ENCODE data around the gene FUNDC1.

Gene FUNDC1

GRCh38 chrX:44482575-44482974, 60.1 kb downstream of the FUNDC1 start:
- no CpG with 5 or more reads among the region's 1 CpG for WGBS, 2 experiments (ENCODE audit: insufficient coverage in 2 of 2)
- H3K36me3 ChIP-seq (ENCODE audit: control insufficient read depth, insufficient read depth, low read length) = no peaks in the 10 kb centered on the region

DNA sequence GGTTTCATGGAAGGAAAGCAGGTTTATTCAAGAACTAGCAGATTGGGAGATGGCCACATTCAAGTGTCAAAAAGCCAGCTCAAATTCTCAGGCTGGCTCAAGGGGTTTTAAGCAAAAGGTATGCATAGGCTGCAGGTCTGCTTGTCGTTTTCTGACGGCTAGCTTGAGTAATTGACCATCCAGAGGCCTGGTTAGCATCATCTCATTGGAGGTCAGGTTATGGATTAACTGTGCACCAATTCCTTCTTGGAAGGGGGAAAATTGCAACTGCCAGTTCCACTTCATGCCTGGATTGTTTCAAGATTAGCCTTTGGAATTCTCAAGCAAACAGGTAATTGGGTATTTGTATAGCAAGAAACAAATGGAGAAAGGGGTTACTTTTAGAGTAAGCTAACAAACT, 62.1 kb downstream of the FUNDC1 start:
- Histone ChIP-seq H3K36me3 (ENCODE audit: control insufficient read depth, insufficient read depth, low read length) (no peaks in the 10 kb centered on the region), H3K9me3 (ENCODE audit: control insufficient read depth, low read length) (no peaks in the 10 kb centered on the region), H3K4me3 (ENCODE audit: extremely low read depth, insufficient read depth, low read length, poor library complexity, severe bottlenecking) (no peak overlapping the region), H3K27ac (ENCODE audit: low read depth, low read length, severe bottlenecking) (no peak overlapping the region), H3K4me1 (ENCODE audit: control insufficient read depth, insufficient read depth, low read length, poor library complexity, severe bottlenecking) (no peaks in the 10 kb centered on the region)
- 67 to 85% methylated on average over 1 to 2 of the region's 2 CpGs for WGBS, 2 experiments (ENCODE audit: insufficient coverage in 2 of 2)

More at GRCh38 chrX:44482575-44482974, 60.1 kb downstream of the FUNDC1 start:
- no peaks in the 10 kb centered on the region for H3K4me1 ChIP-seq (ENCODE audit: control insufficient read depth, insufficient read depth, low read length, poor library complexity, severe bottlenecking)
- no peak overlapping the region for H3K27ac ChIP-seq (ENCODE audit: low read depth, low read length, severe bottlenecking)
- no peaks in the 10 kb centered on the region for H3K9me3 ChIP-seq (ENCODE audit: control insufficient read depth, low read length)
- no peak overlapping the region for H3K4me3 ChIP-seq (ENCODE audit: extremely low read depth, insufficient read depth, low read length, poor library complexity, severe bottlenecking)

- Histone ChIP-seq H3K9me3 (ENCODE audit: control insufficient read depth, low read length) (no peaks in the 10 kb centered on the region), H3K27ac (ENCODE audit: low read depth, low read length, severe bottlenecking) (no peak overlapping the region), H3K36me3 (ENCODE audit: control insufficient read depth, insufficient read depth, low read length) (no peaks in the 10 kb centered on the region), H3K4me3 (ENCODE audit: extremely low read depth, insufficient read depth, low read length, poor library complexity, severe bottlenecking) (no peak overlapping the region), H3K4me1 (ENCODE audit: control insufficient read depth, insufficient read depth, low read length, poor library complexity, severe bottlenecking) (no peaks in the 10 kb centered on the region)
- 100% methylated on average over 2 of the region's 2 CpGs; no CpG with 5 or more reads in 1 of the 2 experiments for whole genome bisulfite sequencing, 2 experiments (ENCODE audit: insufficient coverage in 2 of 2)
These were observed 68.2 kb downstream of the FUNDC1 start for GRCh38 chrX:44474410-44474809.

Data from mesodermal cell (in vitro differentiated cells).